Esophagus muscularis mucosa (tissue), 3 donors: Measurements from ENCODE around the gene DNASE2B.

Experiments
- CTCF ChIP-seq, 3 experiments: fragments of 200-600 bp in 2 of 3; fragments of 450-650 bp in 1 of 3; sonication (generic) in 2 of 3; IDR thresholded peaks; one replicate each; pipeline ENCODE4 v1.5.1; 2017 to 2019; ENCODE audit warnings: antibody characterized with exemption in 3 of 3, mild to moderate bottlenecking in 2 of 3, moderate library complexity in 1 of 3
- POLR2A ChIP-seq: fragments of 450-650 bp; IDR thresholded peaks from one replicate; pipeline ENCODE4 v1.6.1; 2017; ENCODE audit warnings: antibody characterized with exemption, moderate library complexity, mild to moderate bottlenecking, low read depth
- POLR2AphosphoS5 ChIP-seq, 2 donors: sonication (generic); formaldehyde crosslinking; IDR thresholded peaks; one replicate each; pipeline ENCODE4 v1.6.1; 2017; ENCODE audit warnings: antibody characterized with exemption in 2 of 2

DNA sequence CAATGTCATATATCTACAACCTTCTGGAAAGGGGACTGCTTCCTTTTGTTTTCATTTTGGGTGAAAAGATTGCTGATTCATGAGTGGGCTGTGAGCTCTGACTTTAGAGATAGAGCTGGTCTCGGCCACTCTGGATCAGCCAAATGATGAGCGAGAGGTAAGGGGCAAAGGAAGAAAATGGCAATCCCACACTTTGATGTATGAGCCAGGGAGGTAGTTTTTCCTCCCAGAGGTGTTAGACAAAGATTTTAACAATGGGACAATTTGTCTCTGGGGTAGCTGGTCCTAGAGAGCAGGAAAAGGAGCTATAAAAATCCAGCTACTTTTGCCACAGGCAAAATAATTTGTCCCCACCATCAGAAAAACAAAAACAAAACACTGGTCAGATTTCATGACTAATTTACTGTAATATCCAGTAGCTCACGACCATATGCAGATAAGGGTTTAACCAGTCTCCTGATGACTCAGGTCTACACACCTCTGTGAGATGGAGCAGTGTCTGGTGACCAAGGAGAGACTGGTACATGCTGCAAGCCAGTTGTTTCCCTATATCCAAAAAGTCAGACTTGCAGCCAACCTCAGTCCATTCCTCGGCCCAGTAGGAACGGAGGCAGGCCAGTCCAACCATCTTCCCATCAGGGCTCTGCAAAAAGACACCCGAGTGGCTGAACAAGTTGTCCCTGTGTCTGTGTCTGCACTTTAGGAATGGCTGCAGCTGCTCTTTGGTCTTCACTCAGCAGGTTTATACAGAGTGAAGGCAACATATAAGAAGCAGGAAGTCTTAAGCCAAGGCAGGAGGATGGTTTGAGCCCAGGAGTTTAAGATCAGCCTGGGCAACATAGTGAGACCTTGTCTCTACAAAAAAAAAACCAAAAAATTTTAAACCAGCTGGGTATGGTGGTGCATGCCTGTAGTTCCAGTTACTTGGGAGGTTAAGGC, 29.2 kb downstream of the DNASE2B start:
- TF ChIP-seq CTCF (IDR thresholded peaks at IDR 0.05) (no peak), POLR2A (no peak), POLR2AphosphoS5 (IDR thresholded peaks at IDR 0.05) (no peak)
